HuH-7 (cell line): Measurements from ENCODE around the gene ANO3.
"Not testable (repeated sequence)": the region's sequence is repeated elsewhere in the genome, so short reads cannot be mapped to it uniquely, and the experiment has no call there.

Source experiments
- DNase-seq: peaks from one replicate; pipeline ENCODE4 v3.0.0; 2011; ENCODE audit warnings: low spot score

ANO3 gene

DNA sequence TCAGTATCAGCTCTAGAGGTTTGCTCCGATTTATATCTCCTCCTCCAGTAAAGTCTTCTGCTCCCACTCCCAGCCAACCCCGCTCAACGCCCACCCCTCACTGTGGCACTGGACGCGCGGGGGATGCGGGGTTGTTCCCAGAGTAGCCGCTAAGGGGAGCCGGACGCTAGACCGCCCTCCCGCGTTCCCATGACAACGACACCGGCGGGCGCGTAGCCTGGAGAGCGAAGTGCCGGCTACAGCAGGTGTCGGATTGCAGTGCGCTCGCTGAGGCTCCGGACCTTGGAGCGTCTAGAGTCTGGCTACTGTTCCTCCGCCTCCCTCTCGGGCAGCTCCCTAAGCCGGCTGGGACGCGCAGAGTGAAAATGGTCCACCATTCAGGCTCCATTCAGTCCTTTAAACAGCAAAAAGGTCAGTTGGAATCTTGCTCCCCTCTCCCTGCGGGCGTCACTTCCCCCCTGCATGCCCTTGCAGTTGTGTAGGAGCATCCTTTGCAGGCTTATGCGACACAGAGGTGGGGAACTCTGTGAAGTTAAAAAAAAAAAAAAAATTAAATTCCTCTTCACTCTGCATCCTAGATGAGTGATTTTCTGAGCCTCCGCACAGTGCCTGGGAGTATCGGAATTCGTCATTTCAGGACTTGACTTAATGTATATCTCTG is at the start of gene ANO3:
ANO3 (plus strand) TSS at position 220 of the 661 bp plus-strand sequence; CDS start at position 366, 146 bp downstream.
- peak; percentile 64 for DNase-seq

DNA sequence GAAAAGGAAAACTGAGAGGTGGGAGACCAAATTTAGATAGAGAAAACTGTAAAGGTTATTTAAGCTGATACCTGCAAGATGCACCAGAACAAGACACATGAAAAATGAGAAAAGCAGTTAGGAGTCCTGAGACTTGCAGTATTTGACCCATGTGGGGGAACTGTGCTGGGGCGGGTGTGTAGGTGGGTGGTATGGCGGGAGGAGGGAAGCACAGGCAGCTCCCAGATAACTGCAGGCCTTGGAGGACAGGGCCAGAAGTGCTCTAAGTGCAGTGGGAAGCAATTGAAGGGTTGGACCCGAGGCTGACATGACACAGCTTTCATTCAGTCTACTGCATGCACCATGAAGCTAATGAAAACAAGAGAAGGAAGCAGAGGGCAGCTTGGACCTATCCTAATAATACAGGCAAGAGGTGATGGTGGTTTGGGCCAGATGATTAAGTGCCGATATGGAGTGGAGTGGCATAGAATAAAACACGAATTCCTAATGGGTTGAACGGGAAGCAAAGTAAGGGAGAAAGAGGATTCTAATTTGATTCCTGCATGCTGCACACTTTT is 48.0 kb upstream of the ANO3 start:
- no peak for DNase-seq

DNA sequence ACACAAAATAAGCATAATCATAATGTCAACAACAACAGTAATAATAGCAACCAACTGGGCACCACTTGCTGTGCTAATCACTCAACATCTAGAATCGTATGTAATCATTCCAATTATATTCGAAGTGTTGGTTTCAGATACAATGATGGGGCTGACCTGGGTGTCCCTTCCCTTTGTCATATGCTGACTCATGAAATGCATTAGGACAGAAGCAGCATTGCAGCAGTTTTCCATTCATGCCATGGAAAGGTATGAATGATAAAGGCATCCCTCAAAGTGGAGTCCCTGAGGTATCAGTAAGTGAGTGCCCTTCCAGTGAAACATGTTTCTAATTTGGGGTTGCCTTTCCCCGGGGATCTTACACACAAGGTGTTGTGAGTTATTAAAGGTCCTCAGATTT is 46.3 kb upstream of the ANO3 start:
- DNase-seq: no peak

DNA sequence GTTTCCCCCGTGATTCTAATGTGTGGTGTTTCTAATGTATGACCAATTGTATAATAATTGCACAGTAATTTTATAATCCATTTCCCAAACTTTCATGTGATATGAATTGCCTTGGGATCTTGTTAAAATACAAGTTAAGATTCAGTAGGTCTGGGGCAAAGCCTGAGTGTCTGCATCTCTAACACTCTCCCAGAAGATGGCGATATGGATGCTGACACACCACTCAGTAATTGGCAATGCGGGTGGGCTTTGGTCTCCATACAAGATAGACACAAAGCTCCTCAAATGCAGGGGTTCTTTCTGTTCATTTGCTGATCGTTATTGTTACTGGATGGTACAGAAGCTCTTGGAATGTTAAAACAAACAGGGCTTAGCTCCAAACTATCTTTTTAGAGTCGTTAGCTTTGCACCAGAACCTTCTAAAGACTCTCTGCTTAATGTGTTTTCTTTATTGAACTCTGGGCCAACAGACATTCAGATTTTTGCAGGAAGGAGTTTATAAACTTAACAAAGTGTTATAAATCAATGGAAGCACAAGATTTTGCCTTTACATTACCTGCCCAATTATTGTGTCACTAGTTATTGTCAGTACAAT is 45.4 kb upstream of the ANO3 start:
- DNase-seq: peak; percentile 7

DNA sequence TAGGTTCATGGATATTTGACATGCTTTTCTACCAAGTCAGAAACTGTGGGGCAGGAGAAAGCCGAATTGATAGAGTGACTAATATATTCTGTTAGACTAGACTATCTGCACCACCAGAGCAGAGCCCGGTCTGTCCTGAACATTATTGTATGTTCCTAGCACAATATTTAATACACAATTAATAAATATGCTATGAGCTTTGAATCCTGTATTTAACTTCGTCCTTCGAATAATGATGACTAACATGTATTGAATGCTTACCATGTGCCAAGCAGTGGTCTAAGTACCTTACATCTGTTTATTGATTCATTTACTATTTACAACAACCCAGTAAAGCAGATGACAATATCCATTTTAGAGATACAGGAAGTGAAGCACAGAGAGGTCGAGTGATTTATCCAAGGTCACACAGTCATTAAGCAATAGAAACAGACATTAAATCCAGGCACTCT is 44.8 kb upstream of the ANO3 start:
- no peak for DNase-seq

DNA sequence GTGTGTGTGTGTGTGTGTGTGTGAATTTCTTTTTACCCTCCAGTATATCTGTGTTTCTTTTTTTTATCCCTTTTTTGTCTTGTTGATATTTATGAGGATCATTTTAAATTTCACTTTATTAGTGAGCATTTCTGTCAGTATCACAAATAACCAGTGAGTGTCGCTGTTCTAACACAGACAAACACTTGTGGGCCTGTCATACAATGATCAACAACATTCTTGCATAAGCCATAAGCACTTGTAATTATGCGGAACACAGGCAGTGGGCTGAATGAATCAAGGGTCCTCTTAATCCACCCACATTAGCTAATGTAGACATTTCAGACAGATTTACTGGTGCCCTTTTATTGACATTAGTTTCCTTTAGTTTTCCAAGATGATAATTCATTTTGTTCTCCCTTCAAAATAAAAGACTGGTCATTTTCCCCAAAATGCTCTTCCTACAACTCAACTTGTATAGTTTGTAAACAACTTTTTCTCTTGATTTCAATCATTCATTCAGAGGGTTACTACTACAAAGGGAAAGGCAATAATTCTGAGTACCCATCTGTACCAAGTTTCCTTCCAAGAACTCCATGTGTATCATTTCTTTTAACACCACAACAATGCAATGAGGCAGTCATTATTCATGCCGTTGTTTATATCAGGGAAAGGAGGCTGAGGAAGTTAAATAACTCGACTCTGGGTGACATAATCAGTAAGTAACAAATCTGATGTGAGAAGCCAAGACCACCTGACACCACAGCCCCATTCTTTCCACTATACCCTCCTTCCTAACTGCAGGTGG is 34.5 kb upstream of the ANO3 start:
- DNase-seq: peak; percentile 14

GRCh38 chr11:26316372-26316771 is 15.6 kb upstream of the ANO3 start:
- DNase-seq: not testable (repeated sequence)

GRCh38 chr11:26319906-26320305 is 12.0 kb upstream of the ANO3 start:
- peak; percentile 20 for DNase-seq

- DNase-seq: no peak
Observed at GRCh38 chr11:26321516-26321915, 10.4 kb upstream of the ANO3 start.

DNA sequence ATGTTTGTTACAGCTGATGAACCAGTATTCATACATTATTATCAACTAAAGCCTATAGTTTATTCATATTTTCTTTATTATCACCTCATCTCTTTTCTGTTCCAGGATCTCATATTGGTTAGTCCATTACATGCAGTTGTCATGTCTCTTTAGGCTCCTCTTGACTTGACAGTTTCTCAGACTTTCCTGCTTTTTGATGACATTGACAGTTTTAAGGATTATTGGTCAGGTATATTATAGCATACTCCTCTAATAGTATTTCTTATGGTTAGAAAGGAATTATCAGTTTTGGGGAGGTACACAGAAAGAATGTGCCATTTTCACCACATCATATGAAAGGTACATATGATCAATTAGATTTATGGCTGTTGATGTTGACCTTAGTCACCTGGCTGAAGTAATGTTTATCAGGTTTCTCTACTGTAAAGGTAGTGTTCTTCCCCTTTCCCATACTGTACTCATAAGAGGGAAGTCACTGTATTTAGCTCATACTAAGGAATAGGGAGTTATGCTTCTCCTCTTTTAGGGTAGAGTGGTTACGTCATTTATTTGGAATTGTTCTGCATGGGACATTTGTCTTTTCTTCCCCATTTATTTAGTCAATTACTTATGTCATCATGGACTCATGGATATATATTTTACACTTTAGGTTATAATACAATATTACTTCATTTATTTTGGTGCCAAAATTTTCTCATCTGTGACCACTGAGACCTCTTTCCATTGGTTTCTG is 9.4 kb upstream of the ANO3 start:
- no peak for DNase-seq

DNA sequence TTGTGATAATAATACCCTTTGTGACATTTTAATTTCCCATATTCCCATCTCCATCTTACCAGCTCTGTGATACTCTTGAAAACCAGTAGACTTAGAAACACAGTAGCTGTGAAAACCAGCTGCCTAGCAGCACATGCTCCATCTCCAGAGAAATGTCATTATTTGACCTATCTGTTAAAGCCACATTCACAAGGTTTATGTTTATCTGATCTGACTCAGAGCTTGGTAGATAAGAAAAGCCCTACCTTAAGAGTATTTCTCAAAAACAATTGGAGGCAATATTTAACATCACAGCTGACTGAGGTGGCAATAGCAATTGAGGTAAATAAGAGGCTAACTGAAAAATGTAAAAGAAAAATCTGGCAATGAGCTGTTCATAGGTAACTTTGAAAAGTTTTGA is 8.1 kb upstream of the ANO3 start:
- DNase-seq: no peak

DNA sequence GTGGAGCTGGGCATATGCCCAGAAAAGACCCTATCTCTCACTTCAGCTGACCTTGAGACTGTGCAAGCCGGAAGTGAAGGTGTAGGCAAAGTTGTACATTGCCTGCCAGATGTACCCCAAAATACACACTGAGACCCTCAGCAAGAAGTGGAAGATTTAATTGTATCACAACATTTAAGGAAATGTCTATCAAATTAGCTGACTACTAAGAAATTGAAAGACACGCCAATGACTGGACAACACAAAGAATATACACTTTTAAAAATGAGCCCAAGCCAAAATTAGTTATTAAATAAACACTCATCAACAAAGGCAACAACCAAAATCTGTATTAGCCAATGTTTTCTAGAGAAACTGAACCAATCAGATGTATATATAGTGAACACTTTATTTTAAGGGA is 7.7 kb upstream of the ANO3 start:
- no peak for DNase-seq

DNA sequence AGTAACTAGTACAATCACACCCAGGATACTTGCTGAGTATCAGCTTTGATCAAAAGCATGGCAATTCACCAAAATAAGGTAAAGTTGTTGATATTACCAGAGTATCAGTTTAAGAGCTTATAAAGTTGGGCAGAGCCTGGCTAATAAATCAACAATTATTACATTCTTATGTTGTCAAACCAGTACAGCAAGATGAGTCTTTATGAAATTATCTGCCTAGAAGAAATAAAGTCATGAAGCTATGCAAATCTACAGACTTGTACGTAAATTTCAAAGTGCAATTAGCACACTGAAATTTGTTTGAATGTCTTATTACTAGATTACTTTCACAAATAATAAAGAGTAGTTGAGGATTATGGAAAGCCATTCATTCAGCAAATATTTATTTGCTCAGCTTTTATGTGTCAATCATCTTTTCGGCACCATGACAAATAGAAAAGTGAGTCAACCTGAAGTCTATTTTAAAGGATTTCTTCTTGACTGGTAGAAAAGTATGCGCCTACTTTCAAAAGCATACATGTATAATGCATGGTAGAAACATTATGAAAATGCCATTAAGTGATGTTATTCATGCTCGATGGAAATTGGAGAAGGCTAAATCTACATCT is 5.0 kb upstream of the ANO3 start:
- DNase-seq: no peak

DNA sequence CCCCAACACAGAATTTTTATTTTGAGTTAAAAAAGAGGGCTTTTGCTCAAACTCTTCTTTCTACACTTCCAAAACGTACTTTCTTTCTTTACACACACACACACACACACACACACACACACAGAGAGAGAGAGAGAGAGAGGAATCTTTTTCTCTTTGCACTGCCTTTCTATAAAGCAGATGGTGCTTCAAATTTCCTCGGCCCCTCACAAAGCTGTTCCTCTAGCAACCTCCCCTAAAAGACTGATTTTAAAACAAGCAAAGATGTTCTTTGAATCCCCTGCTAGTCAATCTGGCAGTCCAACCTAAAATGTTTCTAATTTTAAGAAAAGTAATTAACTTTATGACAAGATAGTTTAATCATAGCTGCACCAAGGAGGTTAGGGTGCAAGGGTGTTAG is 2.7 kb upstream of the ANO3 start:
- no peak for DNase-seq

DNA sequence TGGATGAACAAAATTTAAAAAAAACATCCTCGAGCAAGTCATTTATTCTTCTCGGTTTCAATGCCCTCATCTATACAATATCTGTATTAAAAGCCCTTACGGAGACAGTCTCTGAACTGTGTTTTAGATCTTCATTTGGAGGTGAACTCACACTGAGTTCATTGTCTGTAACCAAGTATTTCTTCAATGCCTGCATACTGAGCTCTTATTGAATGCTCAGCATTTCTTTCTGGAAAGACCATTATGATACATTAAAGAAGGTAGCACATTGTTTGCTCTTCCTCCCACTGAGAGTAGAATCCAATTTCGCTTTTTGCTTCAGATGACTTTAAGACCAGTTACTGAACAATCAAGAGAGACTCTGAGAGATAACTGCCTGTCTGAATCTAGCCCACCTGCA is 1.7 kb upstream of the ANO3 start:
- no peak for DNase-seq

GRCh38 chr11:26332572-26332915 is 614 bp downstream of the ANO3 start:
- no peak for DNase-seq

DNA sequence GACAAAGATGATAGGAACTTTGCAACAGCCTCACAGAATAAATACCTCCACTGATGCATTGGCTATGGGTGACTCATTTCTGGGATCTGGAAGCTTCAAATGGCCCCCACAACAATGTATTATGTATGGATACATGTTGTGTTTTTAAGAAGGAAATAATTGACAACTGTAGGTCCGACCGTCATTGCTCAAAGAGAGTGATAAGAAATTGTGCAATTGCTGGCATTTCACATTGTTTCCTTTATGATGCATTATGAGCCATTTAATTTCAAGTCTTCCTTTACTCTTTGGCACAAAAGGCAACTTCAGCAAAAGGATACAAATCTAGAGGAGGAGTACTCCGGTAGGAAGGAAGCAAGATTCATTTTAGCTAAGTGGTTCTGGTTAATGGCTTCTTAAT is 2.0 kb downstream of the ANO3 start:
- no peak for DNase-seq

- DNase-seq: no peak
Observed at GRCh38 chr11:26335903-26336302, 4.0 kb downstream of the ANO3 start.

- no peak for DNase-seq
Observed at GRCh38 chr11:26344647-26345046, 12.7 kb downstream of the ANO3 start.

- no peak for DNase-seq
Observed at GRCh38 chr11:26348776-26349175, 16.8 kb downstream of the ANO3 start.

DNA sequence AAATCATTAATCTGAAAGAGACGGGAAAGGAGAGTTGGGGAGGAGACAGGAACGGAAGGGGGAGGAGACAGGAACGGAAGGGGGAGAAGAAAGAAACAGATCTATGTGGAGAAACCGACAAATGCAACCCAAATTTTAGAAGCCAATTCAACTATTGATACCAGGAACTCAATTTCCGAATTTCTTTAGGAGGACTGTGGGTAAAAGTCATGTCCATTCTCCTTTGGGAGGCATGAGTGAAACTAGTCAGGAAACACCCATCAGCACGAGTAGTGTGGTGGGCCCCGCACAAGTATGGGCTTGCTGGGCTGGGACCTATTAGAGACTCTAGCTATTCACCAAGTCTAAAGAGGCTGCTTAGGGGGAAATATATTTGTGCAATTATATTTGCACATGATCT is 18.1 kb downstream of the ANO3 start:
- no peak for DNase-seq

DNA sequence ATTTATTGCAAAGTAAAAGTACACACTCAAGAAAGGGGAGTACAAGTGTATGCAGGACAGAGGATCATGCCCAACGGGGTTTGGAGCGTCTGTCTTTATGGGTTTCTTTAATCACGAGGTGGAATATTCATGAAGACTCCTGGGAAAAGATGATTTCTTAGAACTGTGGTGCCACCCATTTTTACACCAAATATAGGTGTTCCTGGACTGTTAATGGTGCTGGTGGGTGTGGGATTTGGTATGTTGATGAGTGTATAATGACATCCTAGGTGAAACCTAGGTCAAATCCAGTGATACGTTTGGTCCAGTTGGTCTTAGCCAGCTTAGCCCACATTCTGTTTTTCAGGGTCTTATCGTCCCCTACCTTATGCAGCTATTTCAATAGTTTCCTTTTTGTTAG is 21.1 kb downstream of the ANO3 start:
- DNase-seq: no peak
